ENCODE data around the gene SYK. TPM values are rescaled to one million over a fixed set of nuclear protein-coding genes. Genes with fewer than 3 reads are reported as not detected.
A peak's percentile ranks its signal among the peaks of the same experiment; 100 is the strongest.

Gene SYK
- total RNA-seq, 1 experiment from 2014 or later = 9.0 TPM

GRCh38 chr9:90838098-90838497, 36.5 kb downstream of the SYK start:
- H3K27me3 ChIP-seq (ENCODE audit: insufficient read depth, low read length) = no peaks in the 10 kb centered on the region
- H3K4me1 ChIP-seq (ENCODE audit: control insufficient read depth in 1 of 2, insufficient read depth in 2 of 2, low read length in 2 of 2) = no peaks in the 10 kb centered on the region
- no peak overlapping the region for H3K27ac ChIP-seq (ENCODE audit: low read depth, low read length)
- H3K79me2 ChIP-seq (ENCODE audit: insufficient read depth, low read length) = no peaks in the 10 kb centered on the region
- H3K4me2 ChIP-seq (ENCODE audit: low read length) = no peak overlapping the region
- H3K9ac ChIP-seq (ENCODE audit: low read length) = no peak overlapping the region
- H4K20me1 ChIP-seq (ENCODE audit: insufficient read depth) = no peaks in the 10 kb centered on the region
- no peak overlapping the region for H3K4me3 ChIP-seq (replicated peaks in 1 of 2; ENCODE audit: low read depth in 1 of 2, low read length in 2 of 2)
- peak; percentile 72 for ATAC-seq
- BruUV-seq (replicated peaks) = no TSS peak
- ChIA-PET POLR2A (no interaction called here), RAD21 (ENCODE audit: low non-redundant PET in 1 of 2, low total read pairs in 2 of 2, uncharacterized antibody in 2 of 2, unreplicated experiment in 2 of 2) (no interaction called here), CTCF (interaction anchor here (0.6 to 1.0 kb wide), 2 partner anchors 696 to 1240 kb away, joined by 3 read pairs; no protein-coding TSS in a partner anchor)
- no peak overlapping the region for H2AFZ ChIP-seq (ENCODE audit: low read depth, low read length, poor library complexity, severe bottlenecking)
- no peaks in the 10 kb centered on the region for H3K9me2 ChIP-seq (ENCODE audit: insufficient read depth)
- TF ChIP-seq CTCF (IDR thresholded peaks at IDR 0.05 in 2 of 3, conservative IDR thresholded peaks at IDR 0.05 in 1 of 3; ENCODE audit: borderline replicate concordance in 1 of 3, insufficient read depth in 1 of 3, low read depth in 2 of 3, low read length in 2 of 3) = peak in 2 of 3 experiments; percentile 11 to 18; a peak in 2 of 6 replicates
- TF ChIP-seq YY1 (IDR thresholded peaks at IDR 0.05; ENCODE audit: extremely low read depth, insufficient replicate concordance, low read depth, low read length) = no peak
- peaks cover 0 to 12% of the 10 kb centered on the region in 2 experiments; a peak in 1 of 4 replicates for H3K9me3 ChIP-seq (ENCODE audit: control insufficient read depth in 1 of 2, insufficient read depth in 1 of 2, low read depth in 1 of 2, low read length in 2 of 2)
- no peak for DNase-seq (ENCODE audit: low read depth, low spot score)
- H3K36me3 ChIP-seq (ENCODE audit: control insufficient read depth in 1 of 2, insufficient read depth in 2 of 2, low read length in 2 of 2) = no peaks in the 10 kb centered on the region
- intact Hi-C loops (cut with micrococcal nuclease) = no loop called here

GRCh38 chr9:90838581-90839154, 37.0 kb downstream of the SYK start:
- DNase-seq (ENCODE audit: low read depth, low spot score) = no peak
- Histone ChIP-seq H3K27me3 (ENCODE audit: insufficient read depth, low read length) (no peaks in the 10 kb centered on the region), H3K36me3 (ENCODE audit: control insufficient read depth in 1 of 2, insufficient read depth in 2 of 2, low read length in 2 of 2) (no peaks in the 10 kb centered on the region), H3K4me3 (replicated peaks in 1 of 2; ENCODE audit: low read depth in 1 of 2, low read length in 2 of 2) (no peak overlapping the region), H3K4me1 (ENCODE audit: control insufficient read depth in 1 of 2, insufficient read depth in 2 of 2, low read length in 2 of 2) (no peaks in the 10 kb centered on the region), H3K9me2 (ENCODE audit: insufficient read depth) (no peaks in the 10 kb centered on the region), H4K20me1 (ENCODE audit: insufficient read depth) (no peaks in the 10 kb centered on the region), H2AFZ (ENCODE audit: low read depth, low read length, poor library complexity, severe bottlenecking) (no peak overlapping the region), H3K9ac (ENCODE audit: low read length) (no peak overlapping the region), H3K9me3 (ENCODE audit: control insufficient read depth in 1 of 2, insufficient read depth in 1 of 2, low read depth in 1 of 2, low read length in 2 of 2) (peaks cover 0 to 12% of the 10 kb centered on the region in 2 experiments; a peak in 1 of 4 replicates), H3K27ac (ENCODE audit: low read depth, low read length) (no peak overlapping the region), H3K4me2 (ENCODE audit: low read length) (no peak overlapping the region), H3K79me2 (ENCODE audit: insufficient read depth, low read length) (no peaks in the 10 kb centered on the region)
- no peak for ATAC-seq
- ChIA-PET CTCF (interaction anchor here (0.6 to 1.0 kb wide), 2 partner anchors 696 to 1241 kb away, joined by 3 read pairs; no protein-coding TSS in a partner anchor), RAD21 (ENCODE audit: low non-redundant PET in 1 of 2, low total read pairs in 2 of 2, uncharacterized antibody in 2 of 2, unreplicated experiment in 2 of 2) (no interaction called here), POLR2A (no interaction called here)
- no TSS peak for BruUV-seq (replicated peaks)
- intact Hi-C loops (cut with micrococcal nuclease) = no loop called here
- TF ChIP-seq RAD21 (IDR thresholded peaks at IDR 0.05; ENCODE audit: low read depth) (no peak), SRF (IDR thresholded peaks at IDR 0.05; ENCODE audit: low read depth) (no peak), POLR2AphosphoS5 (IDR thresholded peaks at IDR 0.05; ENCODE audit: low read depth, low read length) (no peak), EZH2 (IDR thresholded peaks at IDR 0.05) (no peak), CBX3 (IDR thresholded peaks at IDR 0.05; ENCODE audit: low read depth) (no peak), ATF3 (IDR thresholded peaks at IDR 0.05) (no peak), CTCF (IDR thresholded peaks at IDR 0.05 in 2 of 3, conservative IDR thresholded peaks at IDR 0.05 in 1 of 3; ENCODE audit: borderline replicate concordance in 1 of 3, insufficient read depth in 1 of 3, low read depth in 2 of 3, low read length in 2 of 3) (no peak), FOSL1 (IDR thresholded peaks at IDR 0.05; ENCODE audit: low read depth) (no peak), ZNF274 (IDR thresholded peaks at IDR 0.05; ENCODE audit: low read depth, low read length) (no peak), CEBPB (IDR thresholded peaks at IDR 0.05; ENCODE audit: low read depth) (no peak), EZH2phosphoT487 (IDR thresholded peaks at IDR 0.05; ENCODE audit: borderline replicate concordance) (no peak)

All from HCT116 (cell line).